OCI-LY1 (cell line): Measurements from ENCODE around the gene CBR3.

Experiments used
- H2AFZ ChIP-seq: fragments of 200-600 bp; sonication (generic), shearing (Covaris generic); 2 replicates; pipeline ENCODE4 v1.6.0; 2014; ENCODE audit warnings: antibody characterized with exemption, mild to moderate bottlenecking, low read length
- H3F3A ChIP-seq: fragments of 200-600 bp; sonication (generic), shearing (Covaris generic); 2 replicates; pipeline ENCODE4 v1.6.0; 2014; ENCODE audit warnings: mild to moderate bottlenecking, antibody characterized with exemption, low read length, moderate library complexity; ENCODE audit not compliant: insufficient read depth
- H3K27ac ChIP-seq: fragments of 200-600 bp; sonication (generic); 2 replicates; pipeline ENCODE4 v1.5.1; 2014; ENCODE audit warnings: low read length, mixed run types, mild to moderate bottlenecking, low read depth; ENCODE audit not compliant: poor library complexity, severe bottlenecking
- H3K27me3 ChIP-seq: fragments of 200-600 bp; sonication (generic); 2 replicates; pipeline ENCODE4 v1.6.0; 2014; ENCODE audit warnings: antibody characterized with exemption, mild to moderate bottlenecking, low read length, moderate library complexity; ENCODE audit not compliant: insufficient read depth
- H3K36me3 ChIP-seq: fragments of 200-600 bp; sonication (generic); 2 replicates; pipeline ENCODE4 v1.6.1; 2014; ENCODE audit warnings: mild to moderate bottlenecking, antibody characterized with exemption, low read length, moderate library complexity, mixed read lengths; ENCODE audit not compliant: insufficient read depth
- H3K4me1 ChIP-seq: fragments of 200-600 bp; sonication (generic); 2 replicates; pipeline ENCODE4 v1.5.1; 2014; ENCODE audit warnings: mild to moderate bottlenecking, low read length, moderate library complexity; ENCODE audit not compliant: insufficient read depth, severe bottlenecking
- H3K4me2 ChIP-seq: fragments of 200-600 bp; sonication (generic), shearing (Covaris generic); 2 replicates; pipeline ENCODE4 v1.6.1; 2014; ENCODE audit warnings: low read length
- H3K4me3 ChIP-seq: fragments of 200-600 bp; sonication (generic); 2 replicates; pipeline ENCODE4 v1.5.1; 2014; ENCODE audit warnings: low read length, low read depth, mild to moderate bottlenecking, mixed read lengths; ENCODE audit not compliant: poor library complexity, severe bottlenecking
- H3K79me2 ChIP-seq: fragments of 200-600 bp; shearing (Covaris generic); 2 replicates; pipeline ENCODE4 v1.6.1; 2016; ENCODE audit warnings: mixed run types, low read length, mixed read lengths; ENCODE audit not compliant: insufficient read depth
- H3K9ac ChIP-seq: fragments of 200-600 bp; sonication (generic), shearing (Covaris generic); 2 replicates; pipeline ENCODE4 v1.6.1; 2014; ENCODE audit warnings: mild to moderate bottlenecking, low read length, mixed read lengths
- H3K9me2 ChIP-seq: fragments of 200-600 bp; sonication (generic), shearing (Covaris generic); 2 replicates; pipeline ENCODE4 v1.6.1; 2014; ENCODE audit warnings: low read depth, mild to moderate bottlenecking, low read length, mixed read lengths
- H3K9me3 ChIP-seq: fragments of 200-600 bp; shearing (Covaris generic); 2 replicates; pipeline ENCODE4 v1.6.1; 2014; ENCODE audit warnings: low read length, mixed read lengths
- H4K20me1 ChIP-seq: fragments of 200-600 bp; sonication (generic), shearing (Covaris generic); 2 replicates; pipeline ENCODE4 v1.6.0; 2016; ENCODE audit warnings: mild to moderate bottlenecking, low read length; ENCODE audit not compliant: insufficient read depth
- CTCF ChIP-seq: fragments of 200-600 bp; sonication (generic), shearing (Covaris generic); IDR thresholded peaks from 2 replicates; pipeline ENCODE4 v1.5.1; 2017; ENCODE audit warnings: mild to moderate bottlenecking, antibody characterized with exemption, low read length, moderate library complexity, mixed read lengths
- EZH2 ChIP-seq: fragments of 200-600 bp; sonication (generic), shearing (Covaris generic); IDR thresholded peaks from 2 replicates; pipeline ENCODE4 v1.8.0; 2017; ENCODE audit warnings: borderline replicate concordance, mixed run types, mild to moderate bottlenecking, antibody characterized with exemption, low read length, moderate library complexity, mixed read lengths

The CBR3 gene

GRCh38 chr21:36100971-36101641, 33.8 kb upstream of the CBR3 start:
- Histone ChIP-seq H3K27ac (no peak overlapping the region), H3K4me2 (no peak overlapping the region)
- TF ChIP-seq CTCF: no peak
- TF ChIP-seq EZH2: no peak

GRCh38 chr21:36103434-36103833, 31.4 kb upstream of the CBR3 start:
- Histone ChIP-seq H3K79me2 (no peaks in the 10 kb centered on the region), H3K36me3 (no peaks in the 10 kb centered on the region), H3K9me2 (no peaks in the 10 kb centered on the region), H3K4me2 (no peak overlapping the region), H3K27me3 (no peaks in the 10 kb centered on the region), H3K9me3 (no peaks in the 10 kb centered on the region), H2AFZ (no peak overlapping the region), H3K9ac (no peak overlapping the region), H3K4me3 (no peak overlapping the region), H3K4me1 (no peaks in the 10 kb centered on the region), H4K20me1 (no peaks in the 10 kb centered on the region), H3F3A (no peaks in the 10 kb centered on the region), H3K27ac (no peak overlapping the region)
- TF ChIP-seq CTCF (no peak), EZH2 (no peak)

More at GRCh38 chr21:36100971-36101641, 33.8 kb upstream of the CBR3 start:
- no peak overlapping the region for H3K4me3 ChIP-seq
- H3K9me2 ChIP-seq: no peaks in the 10 kb centered on the region
- no peak overlapping the region for H2AFZ ChIP-seq
- no peaks in the 10 kb centered on the region for H3K27me3 ChIP-seq
- no peaks in the 10 kb centered on the region for H3K36me3 ChIP-seq
- no peaks in the 10 kb centered on the region for H4K20me1 ChIP-seq
- H3K9ac ChIP-seq: no peak overlapping the region
- H3K4me1 ChIP-seq: no peaks in the 10 kb centered on the region
- H3K9me3 ChIP-seq: no peaks in the 10 kb centered on the region
- H3F3A ChIP-seq: no peaks in the 10 kb centered on the region
- no peaks in the 10 kb centered on the region for H3K79me2 ChIP-seq

GRCh38 chr21:36104317-36105300, 30.3 kb upstream of the CBR3 start:
- no peaks in the 10 kb centered on the region for H3K9me2 ChIP-seq
- no peaks in the 10 kb centered on the region for H3K4me1 ChIP-seq
- H3K27ac ChIP-seq: no peak overlapping the region
- no peak overlapping the region for H3K9ac ChIP-seq
- TF ChIP-seq EZH2: no peak
- TF ChIP-seq CTCF: peak; percentile 61
- no peak overlapping the region for H2AFZ ChIP-seq
- H3F3A ChIP-seq: no peaks in the 10 kb centered on the region
- H3K79me2 ChIP-seq: no peaks in the 10 kb centered on the region
- no peaks in the 10 kb centered on the region for H3K9me3 ChIP-seq
- H3K36me3 ChIP-seq: no peaks in the 10 kb centered on the region
- no peak overlapping the region for H3K4me2 ChIP-seq
- no peaks in the 10 kb centered on the region for H3K27me3 ChIP-seq
- H3K4me3 ChIP-seq: no peak overlapping the region
- no peaks in the 10 kb centered on the region for H4K20me1 ChIP-seq
